ENCODE data around the gene ERC1. TPM values are rescaled to one million over a fixed set of nuclear protein-coding genes. Genes with fewer than 3 reads are reported as not detected.
A peak's percentile ranks its signal among the peaks of the same experiment; 100 is the strongest.

ERC1 gene
- total and polyA plus RNA-seq, 2 experiments from 2014 or later, result 18.4 to 29.7 TPM

DNA sequence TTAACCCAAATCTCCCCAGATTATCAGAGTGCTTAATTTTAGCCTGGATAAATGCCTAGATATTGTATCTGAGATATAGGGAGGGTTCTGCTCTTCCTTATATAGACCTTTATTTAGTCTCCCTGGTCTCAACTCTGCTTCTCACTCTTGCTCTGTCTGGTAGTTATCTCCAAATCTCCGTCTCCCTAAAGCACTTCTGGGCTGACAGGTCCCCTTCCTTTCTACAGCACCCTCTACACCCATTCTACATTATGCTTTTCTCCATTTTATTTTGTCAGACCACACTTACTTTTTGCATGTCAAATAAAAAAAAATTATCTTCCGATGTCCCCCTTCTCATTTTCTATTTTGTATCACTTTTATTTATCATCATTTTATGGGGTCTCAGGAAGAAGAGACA lies 2.0 kb upstream of the ERC1 start:
- DNase-seq (ENCODE audit: low spot score), result no peak
- Histone ChIP-seq H3K4me1 (ENCODE audit: insufficient read depth) (peaks cover 23% of the 10 kb centered on the region), H3K36me3 (replicated peaks; ENCODE audit: insufficient read depth, low read depth) (no peaks in the 10 kb centered on the region), H3K27me3 (no peaks in the 10 kb centered on the region), H3K79me2 (peaks cover 43% of the 10 kb centered on the region), H3K4me2 (peak overlapping the region; percentile 89), H4K20me1 (ENCODE audit: insufficient read depth, poor library complexity, severe bottlenecking) (no peaks in the 10 kb centered on the region), H3K9me3 (ENCODE audit: low read depth) (no peaks in the 10 kb centered on the region), H3K27ac (peak overlapping the region; percentile 100), H2AFZ (no peak overlapping the region), H3K4me3 (peak overlapping the region; percentile 92), H3K9me2 (replicated peaks; ENCODE audit: insufficient read depth) (no peaks in the 10 kb centered on the region)
- 55% methylated on average over 2 of the region's 2 CpGs for WGBS (ENCODE audit: low lambda C conversion rate, missing lambda C conversion rate)
- TF ChIP-seq EZH2phosphoT487 (IDR thresholded peaks at IDR 0.05; ENCODE audit: low read depth, severe bottlenecking, unreplicated experiment) (no peak), EZH2 (IDR thresholded peaks at IDR 0.05; ENCODE audit: borderline replicate concordance) (no peak)
- TF ChIP-seq, protein P1, sequence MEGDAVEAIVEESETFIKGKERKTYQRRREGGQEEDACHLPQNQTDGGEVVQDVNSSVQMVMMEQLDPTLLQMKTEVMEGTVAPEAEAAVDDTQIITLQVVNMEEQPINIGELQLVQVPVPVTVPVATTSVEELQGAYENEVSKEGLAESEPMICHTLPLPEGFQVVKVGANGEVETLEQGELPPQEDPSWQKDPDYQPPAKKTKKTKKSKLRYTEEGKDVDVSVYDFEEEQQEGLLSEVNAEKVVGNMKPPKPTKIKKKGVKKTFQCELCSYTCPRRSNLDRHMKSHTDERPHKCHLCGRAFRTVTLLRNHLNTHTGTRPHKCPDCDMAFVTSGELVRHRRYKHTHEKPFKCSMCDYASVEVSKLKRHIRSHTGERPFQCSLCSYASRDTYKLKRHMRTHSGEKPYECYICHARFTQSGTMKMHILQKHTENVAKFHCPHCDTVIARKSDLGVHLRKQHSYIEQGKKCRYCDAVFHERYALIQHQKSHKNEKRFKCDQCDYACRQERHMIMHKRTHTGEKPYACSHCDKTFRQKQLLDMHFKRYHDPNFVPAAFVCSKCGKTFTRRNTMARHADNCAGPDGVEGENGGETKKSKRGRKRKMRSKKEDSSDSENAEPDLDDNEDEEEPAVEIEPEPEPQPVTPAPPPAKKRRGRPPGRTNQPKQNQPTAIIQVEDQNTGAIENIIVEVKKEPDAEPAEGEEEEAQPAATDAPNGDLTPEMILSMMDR (IDR thresholded peaks at IDR 0.05; ENCODE audit: poor library complexity), result no peak

DNA sequence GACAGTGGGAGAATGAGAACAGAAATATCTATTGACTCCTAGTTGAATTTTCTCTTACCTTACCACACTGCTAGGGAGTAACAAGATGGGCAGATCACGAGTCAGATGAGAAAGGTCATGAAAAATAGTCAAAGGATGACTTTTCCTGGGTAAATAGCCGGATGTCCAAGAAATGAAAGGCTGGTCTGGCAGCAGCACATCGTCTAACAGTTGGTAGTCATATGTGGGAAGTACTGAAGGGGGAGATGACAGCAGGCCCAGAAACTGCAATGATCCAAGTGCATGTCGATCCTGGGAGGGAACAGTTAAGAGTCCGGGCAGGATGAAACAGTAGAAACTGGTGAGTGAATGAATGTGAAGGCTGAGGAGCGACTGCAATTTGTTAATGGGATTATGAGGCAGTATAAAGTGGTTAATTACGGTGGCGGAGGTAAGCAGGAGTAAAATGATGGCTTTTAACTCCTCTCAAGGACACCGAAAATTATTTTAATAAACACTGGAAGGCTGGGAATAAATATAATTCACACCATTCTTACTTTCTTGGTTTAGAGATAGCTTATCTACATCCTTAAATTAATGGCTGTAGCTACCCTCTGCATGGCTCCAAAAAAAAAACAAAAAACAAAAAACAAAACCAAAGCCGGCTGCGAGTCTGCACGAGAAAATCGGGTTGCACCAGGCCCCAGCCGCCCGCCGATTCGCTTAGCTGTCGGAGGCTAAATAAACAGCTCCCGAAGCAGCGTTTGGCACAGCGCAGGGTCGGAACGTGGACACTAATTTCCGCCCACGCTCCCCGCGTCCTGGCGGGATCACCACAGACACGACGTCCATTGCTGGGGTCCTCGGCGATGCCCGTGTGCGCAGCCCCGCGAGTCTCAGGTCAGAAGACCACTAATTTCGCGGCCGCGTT lies 1.0 kb upstream of the ERC1 start:
- peaks cover 23% of the 10 kb centered on the region for H3K4me1 ChIP-seq (ENCODE audit: insufficient read depth)
- no peaks in the 10 kb centered on the region for H3K27me3 ChIP-seq
- 3% methylated on average over 40 of the region's 40 CpGs for WGBS (ENCODE audit: low lambda C conversion rate, missing lambda C conversion rate)
- peak overlapping the region; percentile 97 for H2AFZ ChIP-seq
- no peaks in the 10 kb centered on the region for H3K9me3 ChIP-seq (ENCODE audit: low read depth)
- no peaks in the 10 kb centered on the region for H4K20me1 ChIP-seq (ENCODE audit: insufficient read depth, poor library complexity, severe bottlenecking)
- H3K9me2 ChIP-seq (replicated peaks; ENCODE audit: insufficient read depth), result no peaks in the 10 kb centered on the region
- DNase-seq (ENCODE audit: low spot score), result peak; percentile 80
- peak overlapping the region; percentile 89 for H3K4me2 ChIP-seq
- TF ChIP-seq, protein P1 (IDR thresholded peaks at IDR 0.05; ENCODE audit: poor library complexity), result no peak
- no peak for TF ChIP-seq EZH2phosphoT487 (IDR thresholded peaks at IDR 0.05; ENCODE audit: low read depth, severe bottlenecking, unreplicated experiment)
- no peak for TF ChIP-seq EZH2 (IDR thresholded peaks at IDR 0.05; ENCODE audit: borderline replicate concordance)
- H3K27ac ChIP-seq, result peak overlapping the region; percentile 100
- no peaks in the 10 kb centered on the region for H3K36me3 ChIP-seq (replicated peaks; ENCODE audit: insufficient read depth, low read depth)
- H3K79me2 ChIP-seq, result peaks cover 52% of the 10 kb centered on the region
- peak overlapping the region; percentile 92 for H3K4me3 ChIP-seq

DNA sequence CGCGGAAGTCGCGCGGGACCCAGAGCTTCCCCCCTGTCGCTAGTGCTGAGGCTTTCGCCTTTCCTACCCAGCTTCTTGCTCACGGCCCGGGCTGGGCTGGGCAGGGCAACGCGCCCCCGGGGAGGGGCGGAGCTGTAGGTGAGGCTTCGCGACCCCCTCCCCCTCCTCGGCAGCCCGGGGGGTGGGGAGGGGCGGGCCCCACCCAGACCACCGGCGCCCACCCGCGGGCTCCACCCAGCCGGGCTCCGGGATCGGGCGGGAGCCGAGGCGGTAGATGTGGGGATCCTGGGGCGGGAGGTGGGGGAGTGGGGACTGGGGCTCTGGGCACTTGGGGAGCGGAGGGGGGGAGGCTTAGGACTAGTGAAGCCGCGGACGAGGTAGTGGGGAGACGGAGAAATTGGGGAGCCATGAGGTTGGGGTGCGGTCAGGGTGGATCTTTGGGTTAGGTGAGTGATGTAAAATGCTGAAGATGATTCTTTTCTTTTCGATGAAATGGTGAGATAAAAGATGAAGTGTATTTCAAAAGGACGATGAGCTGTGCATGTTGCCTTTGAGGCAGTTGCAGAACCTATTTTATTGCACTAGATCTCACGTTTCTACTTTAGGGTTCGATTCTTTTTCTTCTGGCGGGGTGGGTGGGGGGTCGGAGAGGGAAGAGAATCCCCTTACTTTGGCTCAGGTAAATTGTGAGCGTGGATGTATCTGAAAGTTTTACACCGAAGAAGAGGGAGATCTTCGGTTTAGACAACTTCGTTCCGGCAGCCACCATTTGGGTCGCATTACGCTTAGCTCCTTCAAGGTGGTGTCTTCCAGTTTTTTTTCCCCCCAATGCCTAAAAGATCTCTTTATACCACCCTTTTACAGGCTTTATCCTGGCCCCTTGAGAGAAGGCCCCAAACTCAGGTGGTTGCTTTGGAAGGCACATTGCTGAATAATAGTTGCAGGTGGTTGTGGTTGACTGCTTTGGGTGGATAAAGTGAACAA lies 619 bp downstream of the ERC1 start:
- no peaks in the 10 kb centered on the region for H3K9me2 ChIP-seq (replicated peaks; ENCODE audit: insufficient read depth)
- H3K27ac ChIP-seq, result peak overlapping the region; percentile 100
- H3K4me3 ChIP-seq, result peak overlapping the region; percentile 88
- H3K4me2 ChIP-seq, result peak overlapping the region; percentile 85
- H3K9me3 ChIP-seq (ENCODE audit: low read depth), result no peaks in the 10 kb centered on the region
- H3K4me1 ChIP-seq (ENCODE audit: insufficient read depth), result peaks cover 23% of the 10 kb centered on the region
- H3K79me2 ChIP-seq, result peaks cover 68% of the 10 kb centered on the region
- H4K20me1 ChIP-seq (ENCODE audit: insufficient read depth, poor library complexity, severe bottlenecking), result peaks cover 3% of the 10 kb centered on the region
- TF ChIP-seq, protein P1 (IDR thresholded peaks at IDR 0.05; ENCODE audit: poor library complexity), result no peak
- TF ChIP-seq EZH2 (IDR thresholded peaks at IDR 0.05; ENCODE audit: borderline replicate concordance) (no peak), EZH2phosphoT487 (IDR thresholded peaks at IDR 0.05; ENCODE audit: low read depth, severe bottlenecking, unreplicated experiment) (no peak)
- no peaks in the 10 kb centered on the region for H3K27me3 ChIP-seq
- no peaks in the 10 kb centered on the region for H3K36me3 ChIP-seq (replicated peaks; ENCODE audit: insufficient read depth, low read depth)
- WGBS (ENCODE audit: low lambda C conversion rate, missing lambda C conversion rate), result 1% methylated on average over 18 of the region's 48 CpGs
- H2AFZ ChIP-seq, result peak overlapping the region; percentile 79
- DNase-seq (ENCODE audit: low spot score), result peak; percentile 83

All from hepatocyte (in vitro differentiated cells).